Stimulated activated CD8-positive, alpha-beta memory T cell treated with anti-CD3 and anti-CD28 coated beads, Interleukin-12 subunit alpha, Interleukin-12 subunit beta, amount 100 ng/mL, for 4 hours (primary cell): ENCODE measurements around the gene BCR.
"Not testable (repeated sequence)": the region's sequence is repeated elsewhere in the genome, so short reads cannot be mapped to it uniquely, and the experiment has no call there.

Experiments
- DNase-seq: peaks from one replicate; pipeline ENCODE4 v3.0.0-alpha.2; 2020; ENCODE audit warnings: low read depth

The BCR gene

DNA sequence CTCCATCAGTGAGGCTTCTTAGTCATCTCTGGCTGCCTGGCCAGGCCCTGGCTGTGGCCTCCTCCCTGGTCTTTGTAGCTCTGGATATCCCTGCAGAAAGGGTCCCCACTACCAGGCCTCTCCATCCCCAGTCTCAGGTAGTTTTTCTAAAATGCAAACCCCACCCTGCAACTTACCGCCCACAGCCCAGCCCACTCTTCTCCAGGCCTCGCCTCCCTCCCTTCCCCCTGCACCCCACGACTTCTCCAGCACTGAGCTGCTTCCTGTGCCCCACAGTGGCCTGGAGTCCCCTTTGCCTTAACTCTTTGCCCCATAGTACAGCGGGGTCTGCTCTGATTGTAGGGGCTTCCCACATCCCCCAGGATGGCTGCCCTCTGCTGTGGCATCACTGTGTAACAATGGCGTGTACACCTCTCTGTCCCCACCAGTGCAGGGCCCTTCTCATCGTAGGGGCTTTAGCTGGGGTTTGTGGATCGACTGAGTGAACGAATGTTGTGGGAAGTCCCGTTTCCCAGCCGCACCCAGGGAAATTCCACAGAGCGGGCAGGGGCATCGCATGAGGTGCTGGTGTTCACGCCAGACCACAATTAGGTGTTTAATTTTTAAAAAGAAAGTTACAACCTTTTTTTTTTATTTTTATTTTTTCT, 111.6 kb downstream of the BCR start:
- DNase-seq = no peak

DNA sequence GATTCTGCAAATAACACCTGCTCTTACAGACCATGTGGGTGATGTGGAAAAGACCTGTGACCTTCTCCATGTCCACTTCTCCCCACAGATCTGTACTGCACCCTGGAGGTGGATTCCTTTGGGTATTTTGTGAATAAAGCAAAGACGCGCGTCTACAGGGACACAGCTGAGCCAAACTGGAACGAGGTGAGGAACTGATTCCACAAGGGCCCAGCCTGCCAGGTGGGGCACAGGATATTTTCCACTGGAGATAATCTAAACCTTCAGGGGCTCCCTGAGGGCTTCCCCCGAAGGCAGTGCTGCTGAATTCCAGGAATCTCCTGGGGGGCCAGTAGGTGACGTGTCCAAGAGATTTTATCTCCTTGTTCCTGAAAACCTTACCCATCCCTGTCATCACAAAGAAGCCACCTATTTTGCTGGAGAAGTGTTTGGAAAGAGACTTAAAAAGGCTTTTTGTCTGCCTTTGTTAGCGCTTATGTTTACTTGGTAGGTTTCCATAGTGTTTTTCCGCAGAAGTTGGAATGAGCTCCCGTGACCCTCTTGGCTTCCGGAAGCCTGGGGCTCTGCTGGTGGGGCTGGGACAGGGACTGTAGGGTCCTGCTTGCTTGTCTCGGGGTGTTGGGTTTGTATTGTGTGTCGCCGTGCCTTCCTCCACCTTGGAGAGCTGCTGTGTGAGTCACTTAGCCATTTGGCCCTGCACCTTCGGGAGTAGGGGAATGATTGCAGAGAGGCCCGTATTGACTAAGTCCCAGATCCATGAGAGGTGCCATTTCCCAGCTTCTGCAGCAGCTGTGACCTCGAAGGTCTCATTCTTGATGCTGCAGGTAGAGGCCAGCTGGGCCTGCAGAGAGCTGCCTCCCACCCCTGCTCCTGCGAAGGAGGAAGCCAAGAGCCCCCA, 112.4 kb downstream of the BCR start:
- no peak for DNase-seq

DNA sequence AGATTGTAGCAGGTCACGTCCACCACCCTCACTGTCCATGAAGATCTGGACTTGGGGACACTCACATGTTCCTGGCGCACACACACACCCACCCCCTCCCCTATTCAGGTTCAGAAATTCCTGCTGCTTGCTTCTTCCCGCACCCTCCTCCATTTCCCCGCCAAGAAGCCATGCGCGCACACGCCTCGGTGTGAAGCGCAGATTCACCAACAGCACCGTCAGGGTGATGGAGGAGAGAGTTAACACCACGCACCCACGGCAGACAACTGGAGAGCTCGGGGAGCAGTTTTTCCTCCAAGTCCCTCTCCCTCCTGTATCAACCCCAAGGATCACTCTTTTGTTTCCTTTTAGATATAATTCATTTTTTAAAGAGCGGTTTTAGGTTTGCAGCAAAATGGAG, 113.4 kb downstream of the BCR start:
- no peak for DNase-seq

DNA sequence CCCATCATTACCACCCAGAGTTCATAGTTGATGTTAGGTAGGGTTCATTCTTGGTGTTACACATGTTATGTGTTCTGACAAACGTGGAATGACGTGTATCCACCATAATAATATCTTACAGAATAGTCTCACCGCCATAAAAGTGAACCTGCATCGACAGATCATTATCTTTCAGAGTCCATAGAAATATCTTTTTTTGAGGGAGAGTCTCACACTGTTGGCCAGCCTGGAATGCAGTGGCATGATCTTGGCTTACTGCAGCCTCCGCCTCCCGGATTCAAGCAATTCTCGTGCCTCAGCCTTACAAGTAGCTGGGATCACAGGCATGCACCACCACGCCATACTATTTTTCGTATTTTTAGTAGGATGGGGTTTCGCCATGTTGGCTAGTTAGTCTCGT, 113.9 kb downstream of the BCR start:
- DNase-seq = no peak

DNA sequence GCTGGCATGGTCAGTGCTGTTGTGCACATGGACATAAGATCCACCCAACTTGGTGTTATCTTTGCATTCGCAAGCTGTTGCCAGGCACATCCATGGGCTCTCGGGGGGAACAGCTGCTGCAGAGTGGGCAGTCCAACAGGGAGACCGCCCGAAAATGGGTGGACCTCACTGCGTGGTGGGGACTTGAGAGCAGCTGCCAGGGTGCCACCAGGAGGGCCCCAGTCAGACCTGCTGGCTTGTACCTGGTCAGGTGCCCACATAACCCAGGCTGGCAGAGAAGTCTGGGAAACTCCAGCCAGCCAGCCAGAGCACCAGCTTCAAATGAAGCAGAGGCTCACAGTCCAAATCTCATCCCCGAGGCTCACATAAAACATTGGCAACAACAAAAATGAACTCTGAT, 120.2 kb downstream of the BCR start:
- no peak for DNase-seq

DNA sequence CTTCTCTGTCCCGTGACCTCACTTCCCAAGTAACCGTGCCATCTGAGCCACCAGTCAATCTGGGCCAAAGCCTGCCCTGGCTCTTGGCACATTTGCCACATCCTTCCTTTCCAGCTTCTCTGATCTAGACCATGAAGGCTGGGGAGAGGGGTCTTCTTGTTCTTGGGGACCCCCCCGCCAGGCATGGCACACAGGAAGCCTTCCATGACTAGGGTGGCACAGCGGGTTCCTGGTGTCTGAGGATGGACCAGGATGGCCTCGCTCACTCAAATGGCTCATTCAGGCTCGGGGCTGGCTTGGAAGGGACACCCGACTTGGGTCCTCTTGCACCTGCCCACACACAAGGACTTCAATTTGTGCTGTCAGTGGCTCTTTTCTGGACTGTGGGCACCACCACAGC, 121.3 kb downstream of the BCR start:
- no peak for DNase-seq

DNA sequence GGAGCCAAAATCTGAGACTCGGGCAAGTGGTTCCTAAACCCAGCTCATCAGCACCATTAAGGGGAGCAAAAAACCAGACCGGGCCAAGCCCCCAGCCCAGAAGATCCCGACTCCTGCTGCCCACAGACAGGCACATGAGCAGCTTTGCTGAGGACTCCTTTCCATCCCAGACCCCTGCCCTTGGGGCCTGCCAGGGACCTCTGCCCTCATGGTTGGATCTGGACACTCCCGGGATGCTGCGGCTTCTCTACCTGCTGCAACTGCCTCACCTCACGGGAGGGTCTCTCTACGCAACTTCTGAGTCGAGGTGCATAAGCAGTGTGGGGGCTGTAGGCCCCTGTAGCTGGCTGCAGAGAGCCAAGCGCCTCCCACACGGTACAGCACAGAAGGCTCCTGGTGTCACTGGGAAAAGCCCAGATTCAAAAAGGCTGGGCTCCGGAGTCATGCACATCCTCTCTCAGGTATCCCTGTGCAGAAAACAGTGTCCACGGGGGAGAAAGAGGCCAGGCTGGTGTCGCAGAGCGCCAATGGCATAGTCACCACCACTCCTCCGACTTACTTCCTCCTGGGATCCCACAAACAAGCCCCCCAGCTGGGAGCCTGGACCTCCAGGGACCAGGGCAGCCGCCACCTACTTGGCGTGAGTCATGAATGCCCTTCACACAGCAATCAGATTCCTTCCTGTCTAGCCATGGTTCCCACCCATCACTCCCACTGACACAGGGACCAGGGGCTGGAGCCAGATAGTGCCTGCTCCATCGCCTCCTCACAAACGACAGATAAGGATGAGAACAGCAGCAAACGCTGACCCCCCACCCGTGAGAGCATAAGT, 122.1 kb downstream of the BCR start:
- DNase-seq = no peak

DNA sequence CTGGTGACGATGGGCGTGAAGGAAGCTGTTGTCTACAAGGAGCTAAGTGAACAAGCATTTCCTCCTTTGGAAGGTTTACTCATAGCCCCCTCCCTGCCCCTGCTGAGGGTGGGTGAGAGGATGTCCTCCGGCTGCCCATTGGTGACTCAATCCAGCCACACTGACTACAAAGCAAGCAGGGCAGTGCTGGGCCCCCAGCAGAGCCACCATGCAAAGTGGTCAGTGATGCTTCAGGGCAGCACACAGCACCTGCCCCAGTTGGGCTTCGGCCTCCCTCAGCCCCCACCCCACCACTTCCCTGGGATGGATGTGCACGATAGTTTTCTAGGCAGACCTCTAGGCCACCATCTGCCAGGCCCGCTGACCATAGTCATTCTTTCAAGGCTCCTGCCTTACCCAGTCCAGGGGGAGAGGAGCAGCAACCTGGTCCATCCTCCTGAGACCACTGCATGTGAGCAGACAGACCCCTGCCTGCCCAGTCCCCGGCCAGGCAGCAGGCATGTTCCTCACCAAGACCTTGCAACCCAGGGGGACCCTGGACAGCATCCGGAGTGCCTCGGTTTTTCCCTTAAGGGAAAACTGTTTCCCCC, 125.1 kb downstream of the BCR start:
- DNase-seq = no peak

DNA sequence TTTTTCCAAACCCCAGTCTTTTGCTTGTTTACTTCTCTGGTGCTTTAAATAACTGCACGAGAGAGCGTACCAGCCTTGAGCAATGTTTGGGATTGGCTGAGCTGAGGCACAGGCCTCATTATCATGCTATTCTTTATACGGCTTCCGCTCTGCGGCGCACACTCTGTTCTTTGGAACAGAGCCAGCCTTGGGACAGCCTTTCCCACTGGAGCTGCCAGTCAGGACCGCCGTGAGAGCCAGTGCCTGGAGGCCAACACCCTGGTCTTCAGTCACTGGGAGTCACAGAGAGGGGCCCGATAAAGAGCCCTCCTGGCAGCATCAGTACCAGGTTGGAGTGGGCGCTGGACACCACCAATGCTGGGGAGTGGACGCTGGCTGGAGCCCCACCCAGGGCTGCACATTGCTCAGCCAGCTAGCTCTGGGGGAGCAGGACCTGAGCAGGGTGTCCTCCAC, 125.6 kb downstream of the BCR start:
- no peak for DNase-seq

DNA sequence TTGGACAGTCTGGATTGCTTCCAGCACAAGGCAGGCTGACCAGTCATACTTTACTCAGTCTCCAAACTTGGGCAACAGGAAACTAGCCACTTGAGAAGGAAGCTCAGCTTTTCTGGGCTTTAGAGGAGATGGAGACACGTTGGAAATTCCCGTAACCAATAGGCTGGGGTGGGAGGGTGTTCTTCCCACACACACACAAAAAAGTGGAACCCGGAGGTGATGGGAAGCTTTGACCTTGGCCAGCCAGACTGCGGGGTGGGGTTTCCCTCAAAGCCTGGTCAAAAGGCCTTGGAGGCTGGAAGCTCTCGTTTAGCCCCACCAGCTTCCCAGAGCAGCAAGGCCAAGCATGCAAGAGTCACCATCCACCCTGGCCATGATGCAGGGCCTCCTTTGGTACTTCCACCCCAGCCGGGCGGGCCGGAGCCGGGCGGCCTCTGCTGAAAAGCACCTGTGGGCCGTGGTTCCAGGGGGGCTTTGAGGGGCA, 126.2 kb downstream of the BCR start:
- DNase-seq = no peak

DNA sequence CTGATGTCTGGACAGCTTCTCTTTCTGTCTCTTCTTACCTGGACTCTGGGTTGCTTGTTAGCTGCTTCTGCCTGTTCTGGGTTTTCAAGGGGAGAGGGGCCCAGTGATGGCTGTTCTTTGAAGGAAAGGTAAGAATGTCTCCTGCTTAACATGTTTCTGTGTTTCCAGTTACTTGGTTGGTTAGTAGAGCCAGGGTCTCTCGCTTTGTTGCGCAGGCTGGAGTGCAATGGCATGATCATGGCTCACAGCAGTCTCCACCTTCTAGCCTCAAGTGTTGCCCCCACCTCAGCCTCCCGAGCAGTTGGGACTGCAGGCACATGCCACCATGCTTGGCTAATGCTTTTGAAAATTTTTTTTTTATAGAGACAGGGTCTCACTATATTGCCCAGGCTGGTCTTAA, 126.6 kb downstream of the BCR start:
- no peak for DNase-seq

DNA sequence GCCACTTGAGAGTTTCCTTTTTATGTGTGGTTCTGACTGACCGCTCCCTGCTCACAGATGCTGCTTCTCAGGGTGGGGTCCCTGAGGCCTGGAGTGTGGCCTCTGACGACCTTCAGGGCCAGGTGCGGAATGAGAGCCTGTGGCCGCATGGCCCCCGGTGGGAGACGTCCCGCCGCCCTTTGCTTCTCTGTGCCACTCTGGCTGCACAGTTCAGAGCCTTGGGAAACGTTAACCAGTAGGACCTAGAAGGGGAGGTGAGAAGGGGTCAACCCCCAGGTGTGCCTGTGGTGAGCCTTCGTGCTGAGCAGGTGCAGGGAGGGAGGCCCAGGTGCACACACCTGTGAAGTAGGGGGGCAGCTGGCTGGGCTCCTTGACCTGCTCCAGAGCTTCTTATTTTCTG, 127.2 kb downstream of the BCR start:
- DNase-seq = not testable (repeated sequence)

DNA sequence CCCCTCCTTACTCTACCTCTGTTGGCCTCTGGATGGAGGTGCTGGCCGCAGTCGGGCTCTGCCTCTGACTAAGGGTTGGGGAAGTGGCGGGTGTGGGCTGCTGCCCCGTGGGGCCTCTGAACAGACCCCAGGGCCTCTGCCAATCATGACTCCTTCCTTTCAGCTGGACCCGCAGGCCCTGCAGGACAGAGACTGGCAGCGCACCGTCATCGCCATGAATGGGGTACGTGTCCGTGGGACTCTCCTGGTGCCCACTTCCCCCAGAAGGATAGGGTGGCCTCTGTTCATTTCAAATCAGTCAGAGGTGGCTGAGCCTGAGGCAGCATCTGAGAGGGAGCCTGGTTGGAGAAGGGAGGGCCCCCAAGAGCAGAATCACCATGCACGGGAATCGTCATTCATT, 129.0 kb downstream of the BCR start:
- not testable (repeated sequence) for DNase-seq

DNA sequence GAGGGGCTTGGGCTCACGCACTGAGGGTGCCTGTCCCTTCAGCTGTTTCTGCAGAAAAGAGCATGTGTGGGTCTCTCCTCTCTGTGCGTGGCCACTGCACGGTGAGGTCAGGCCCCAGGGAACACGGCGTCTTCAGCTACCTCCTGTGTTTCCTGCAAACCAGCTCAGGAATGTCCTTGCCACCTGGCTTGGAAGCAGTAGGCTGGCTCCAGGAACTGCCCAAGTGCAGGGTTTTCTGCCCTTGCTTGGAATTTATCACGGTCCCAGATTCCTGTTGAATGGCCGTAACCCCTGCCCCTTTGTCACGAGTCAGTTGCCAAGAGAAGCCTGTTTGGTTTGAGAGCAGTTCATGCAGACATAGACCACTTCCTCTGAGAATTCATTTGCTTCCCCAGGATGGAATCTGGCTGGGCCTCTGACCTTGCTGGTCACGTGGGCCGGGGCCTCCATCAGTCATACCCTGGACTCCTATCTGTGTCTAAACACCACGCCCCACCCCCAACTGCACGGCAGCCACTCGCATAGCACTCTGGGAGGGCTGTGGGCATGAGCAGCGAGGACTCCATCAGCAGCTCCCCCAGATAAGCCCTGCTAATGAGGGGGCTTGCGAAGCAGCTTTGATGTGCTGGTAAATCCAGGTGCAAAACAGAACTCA, 130.3 kb downstream of the BCR start:
- DNase-seq = not testable (repeated sequence)

DNA sequence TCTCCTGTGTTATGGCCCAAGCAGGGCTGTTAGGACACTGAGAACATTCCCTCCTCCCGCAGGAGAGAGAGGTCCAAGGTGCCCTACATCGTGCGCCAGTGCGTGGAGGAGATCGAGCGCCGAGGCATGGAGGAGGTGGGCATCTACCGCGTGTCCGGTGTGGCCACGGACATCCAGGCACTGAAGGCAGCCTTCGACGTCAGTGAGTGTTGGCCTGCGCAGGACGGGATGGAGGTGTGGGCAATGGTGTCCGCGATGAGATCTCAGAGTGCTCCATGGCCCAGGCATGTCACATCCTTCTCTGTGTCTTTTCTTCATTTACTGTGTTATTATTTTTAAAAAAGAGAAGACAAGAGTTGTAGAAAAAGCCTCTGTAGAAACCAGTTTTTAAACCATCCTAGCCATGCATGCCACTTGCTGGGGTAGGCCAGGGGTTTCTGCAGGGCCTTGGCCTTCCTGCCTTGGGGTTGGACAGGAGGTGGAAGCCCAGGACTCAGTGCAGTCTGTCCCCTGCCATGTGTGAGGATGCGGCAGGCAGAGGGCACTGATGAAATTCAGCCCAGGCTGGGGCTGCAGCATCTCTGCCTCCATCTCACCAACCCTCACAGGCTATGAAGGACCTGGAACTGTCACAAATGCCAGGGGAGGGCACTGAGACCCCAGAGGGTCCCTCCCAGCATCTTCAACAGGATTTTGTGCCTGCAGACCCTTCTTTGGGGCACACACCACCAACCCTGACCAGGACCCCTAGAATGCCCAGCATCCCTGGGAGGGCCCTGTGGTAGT, 131.5 kb downstream of the BCR start:
- not testable (repeated sequence) for DNase-seq

DNA sequence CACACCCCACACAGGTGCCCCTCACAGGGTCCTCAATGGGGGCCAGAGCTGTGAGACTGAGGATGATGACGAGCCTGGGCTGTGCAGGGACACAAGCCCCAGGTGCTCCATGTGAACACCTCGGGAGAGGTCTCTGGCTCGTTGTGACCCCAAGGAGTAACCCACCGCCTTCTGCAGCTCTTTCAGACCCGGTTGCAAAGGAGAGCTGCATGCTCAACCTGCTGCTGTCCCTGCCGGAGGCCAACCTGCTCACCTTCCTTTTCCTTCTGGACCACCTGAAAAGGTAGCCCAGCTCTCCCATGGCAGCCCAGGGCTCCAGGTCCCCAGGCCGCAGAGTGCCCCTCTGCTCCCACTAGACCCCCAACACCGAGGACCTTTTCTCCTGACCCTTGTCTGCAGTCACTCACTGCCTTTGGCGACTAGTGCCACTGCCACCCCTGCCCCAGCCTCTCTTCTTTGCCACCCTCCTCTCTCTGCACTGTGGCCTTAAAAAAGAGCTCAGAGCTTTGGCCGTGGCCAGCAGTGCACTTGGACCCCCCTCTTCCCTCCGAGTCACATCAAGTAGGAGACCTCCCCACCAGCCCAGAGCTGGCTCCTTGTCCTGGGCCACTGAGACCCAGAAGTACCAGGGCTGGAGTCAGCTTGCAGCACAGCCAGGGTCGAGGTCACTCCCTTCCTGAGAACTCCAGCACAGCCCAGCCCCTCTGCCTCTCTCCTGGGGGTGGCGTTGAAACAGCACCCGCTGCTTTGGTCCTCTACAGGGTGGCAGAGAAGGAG, 133.7 kb downstream of the BCR start:
- no peak for DNase-seq

DNA sequence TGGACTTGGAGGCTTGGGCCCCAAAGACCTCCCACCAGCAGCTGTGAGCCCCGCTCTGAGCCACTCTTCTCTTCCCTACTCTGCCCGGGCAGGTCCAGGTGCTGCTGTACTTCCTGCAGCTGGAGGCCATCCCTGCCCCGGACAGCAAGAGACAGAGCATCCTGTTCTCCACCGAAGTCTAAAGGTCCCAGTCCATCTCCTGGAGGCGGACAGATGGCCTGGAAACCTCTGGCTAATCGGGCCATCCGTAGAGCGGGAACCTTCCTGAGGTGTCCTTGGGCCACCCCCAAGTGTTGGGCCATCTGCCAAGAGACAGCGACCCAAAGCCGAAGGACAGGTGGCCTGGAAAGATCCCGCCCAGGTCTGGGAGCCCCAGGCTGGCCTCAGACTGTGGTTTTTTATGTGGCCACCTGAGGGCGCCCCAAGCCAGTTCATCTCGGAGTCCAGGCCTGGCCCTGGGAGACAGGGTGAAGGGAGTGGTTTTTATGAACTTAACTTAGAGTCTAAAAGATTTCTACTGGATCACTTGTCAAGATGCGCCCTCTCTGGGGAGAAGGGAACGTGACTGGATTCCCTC, 135.1 kb downstream of the BCR start:
- peak; percentile 19 for DNase-seq

DNA sequence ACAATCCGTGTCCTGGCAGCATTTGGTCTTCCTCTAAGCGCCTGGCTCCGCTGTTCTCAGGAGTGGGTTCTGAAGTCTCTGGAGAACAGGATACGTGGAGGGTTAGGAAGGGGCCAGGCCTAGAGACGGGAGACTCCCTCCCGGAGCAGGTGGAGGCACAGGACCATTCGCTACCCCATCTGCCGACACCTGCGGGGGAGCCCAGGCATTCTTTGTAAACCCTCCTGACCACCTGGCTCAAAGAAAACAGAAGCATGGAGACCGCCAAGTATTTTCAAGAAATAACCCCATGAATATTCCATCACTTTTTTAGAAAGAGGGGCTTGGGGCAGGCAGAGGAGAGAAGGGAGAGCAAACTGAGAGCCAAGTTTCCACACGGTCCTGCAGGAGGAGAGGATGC, 136.3 kb downstream of the BCR start:
- DNase-seq = not testable (repeated sequence)

DNA sequence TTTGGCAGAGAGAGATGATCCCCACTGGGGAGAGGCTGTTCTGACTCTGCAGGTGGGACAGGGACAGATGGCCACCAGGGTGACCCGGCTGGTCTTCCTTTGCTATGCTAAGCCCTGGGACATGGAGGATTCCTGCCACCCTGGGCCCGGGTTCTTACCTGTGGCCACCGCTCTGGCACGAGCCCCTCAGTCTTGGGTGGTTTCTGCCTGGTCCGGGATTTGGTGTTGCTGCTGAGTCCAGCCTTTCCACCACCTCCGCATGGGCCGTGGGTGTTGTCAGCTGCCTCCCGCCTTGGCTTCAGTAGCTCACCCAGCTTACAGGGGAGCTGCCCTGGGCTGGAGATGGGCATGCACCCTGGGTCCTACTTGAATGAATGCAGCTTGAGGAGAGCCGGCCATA, 138.0 kb downstream of the BCR start:
- DNase-seq = not testable (repeated sequence)
